Keratinocyte (primary cell): ENCODE results near the gene KAT7. TPM values are rescaled to one million over a fixed set of nuclear protein-coding genes. Genes with fewer than 3 reads are reported as not detected.

Source experiments
- DNase-seq: peaks from one replicate; pipeline ENCODE4 v3.0.0-alpha.2; 2011; ENCODE audit warnings: low read depth, missing footprints, low spot score
- FAIRE-seq: peaks from 2 replicates; lab custom pipeline; 2011; peaks lifted over from hg19 to GRCh38; lab: Jason Lieb, UNC
- H2AFZ ChIP-seq: 2 replicates; pipeline ENCODE4 v1.6.0; 2012; ENCODE audit warnings: low read length, control low read depth, inconsistent platforms; ENCODE audit not compliant: control insufficient read depth
- H3K27ac ChIP-seq: 2 replicates; pipeline ENCODE4 v1.5.1; 2011; ENCODE audit warnings: low read length; ENCODE audit not compliant: control insufficient read depth, insufficient read depth
- H3K27me3 ChIP-seq: 3 replicates; pipeline ENCODE4 v1.6.0; 2011; ENCODE audit warnings: low read length; ENCODE audit not compliant: control insufficient read depth, insufficient read depth; ENCODE audit errors: extremely low read depth
- H3K36me3 ChIP-seq, 2 experiments: 2 replicates in 1 of 2; 3 replicates in 1 of 2; pipeline ENCODE4 v1.5.1; 2011; ENCODE audit warnings: low read length in 2 of 2, mild to moderate bottlenecking in 1 of 2; ENCODE audit not compliant: control insufficient read depth in 2 of 2, insufficient read depth in 2 of 2; ENCODE audit errors: extremely low read depth in 1 of 2
- H3K4me1 ChIP-seq: 3 replicates; pipeline ENCODE4 v1.5.1; 2011; ENCODE audit warnings: low read length; ENCODE audit not compliant: control insufficient read depth, insufficient read depth; ENCODE audit errors: extremely low read depth
- H3K4me2 ChIP-seq: 3 replicates; pipeline ENCODE4 v1.6.0; 2011; ENCODE audit warnings: low read depth, low read length; ENCODE audit not compliant: control insufficient read depth, insufficient read depth; ENCODE audit errors: extremely low read depth
- H3K4me3 ChIP-seq, 3 experiments: fragments of 200-600 bp in 1 of 3; sonication (generic) in 1 of 3; 2 replicates in 2 of 3; 3 replicates in 1 of 3; pipeline ENCODE4 v1.5.1; 2011 to 2016; ENCODE audit warnings: low read length in 3 of 3, mild to moderate bottlenecking in 3 of 3, control low read depth in 2 of 3, inconsistent platforms in 1 of 3, low read depth in 1 of 3, mixed read lengths in 1 of 3, mixed run types in 1 of 3, moderate library complexity in 1 of 3; ENCODE audit not compliant: control insufficient read depth in 2 of 3, insufficient read depth in 2 of 3; ENCODE audit errors: extremely low read depth in 1 of 3
- H3K79me2 ChIP-seq: 2 replicates; pipeline ENCODE4 v1.6.0; 2012; ENCODE audit warnings: low read length; ENCODE audit not compliant: control insufficient read depth, insufficient read depth
- H3K9ac ChIP-seq: 3 replicates; pipeline ENCODE4 v1.6.0; 2011; ENCODE audit warnings: low read length; ENCODE audit not compliant: control insufficient read depth, insufficient read depth; ENCODE audit errors: extremely low read depth
- H3K9me1 ChIP-seq: 3 replicates; pipeline ENCODE4 v1.6.0; 2011; ENCODE audit warnings: low read length; ENCODE audit not compliant: control insufficient read depth, insufficient read depth; ENCODE audit errors: extremely low read depth
- H3K9me3 ChIP-seq: 2 replicates; pipeline ENCODE4 v1.5.1; 2012; ENCODE audit warnings: low read depth, low read length; ENCODE audit not compliant: control insufficient read depth
- H4K20me1 ChIP-seq: 3 replicates; pipeline ENCODE4 v1.6.0; 2011; ENCODE audit warnings: low read length; ENCODE audit not compliant: control insufficient read depth, insufficient read depth; ENCODE audit errors: extremely low read depth
- CTCF ChIP-seq, 3 experiments: IDR thresholded peaks in 1 of 3; conservative IDR thresholded peaks in 1 of 3; optimal IDR thresholded peaks in 1 of 3; 2 replicates in 2 of 3; 3 replicates in 1 of 3; pipeline versions ENCODE3 to v1.5.1; 2011; ENCODE audit warnings: low read length in 3 of 3, mild to moderate bottlenecking in 3 of 3, moderate library complexity in 2 of 3, control low read depth in 1 of 3, inconsistent platforms in 1 of 3; ENCODE audit not compliant: insufficient read depth in 2 of 3; ENCODE audit errors: extremely low read depth in 1 of 3
- EZH2 ChIP-seq: IDR thresholded peaks from one replicate; pipeline ENCODE4 v1.6.1; 2012; ENCODE audit warnings: inconsistent platforms, mild to moderate bottlenecking, low read length, moderate library complexity
- dilution Hi-C: fragments of 300-500 bp; cut with MboI; formaldehyde crosslinking; loops from one replicate; pipeline ENCODE4 v1.7.0; 2020; ENCODE audit warnings: low sequenced_read_pairs; ENCODE audit not compliant: extremely low pct_ligation_motif_present
- polyA plus RNA-seq, 5 experiments: library from polyadenylated mRNA; depleted of rRNA in 3 of 5; stranded (reverse) in 3 of 5; stranded (forward) in 1 of 5; unstranded in 1 of 5; fragments of >200 nt; gene quantifications; 1 replicate in 1 of 5; 2 replicates in 3 of 5; 3 replicates in 1 of 5; pipeline versions ENCODE4 v1.2.1 to v1.2.3, GENCODE V29; 2011 to 2012; ENCODE audit warnings: missing spikeins in 2 of 5, low read depth in 1 of 5, low replicate concordance in 1 of 5

KAT7 gene
- polyA plus RNA-seq, 1 donor (not counting 4 experiments of a cell fraction or from before 2014, with no cell fraction given) = 19.7 TPM

GRCh38 chr17:49848739-49849138 is 60.3 kb downstream of the KAT7 start:
- Histone ChIP-seq H3K79me2 (no peaks in the 10 kb centered on the region), H3K9me1 (no peaks in the 10 kb centered on the region), H3K9ac (no peak overlapping the region), H3K36me3 (peaks cover 0 to 2% of the 10 kb centered on the region in 2 experiments), H3K4me2 (no peak overlapping the region), H3K4me1 (peaks cover 4% of the 10 kb centered on the region), H2AFZ (no peak overlapping the region), H3K27me3 (peaks cover 32% of the 10 kb centered on the region), H3K9me3 (no peaks in the 10 kb centered on the region), H3K4me3 (no peak overlapping the region), H4K20me1 (no peaks in the 10 kb centered on the region), H3K27ac (no peak overlapping the region)
- DNase-seq (no peak), FAIRE-seq (no peak)
- TF ChIP-seq EZH2 = no peak
- no peak for TF ChIP-seq CTCF (optimal IDR thresholded peaks at IDR 0.05 in 1 of 3, IDR thresholded peaks at IDR 0.05 in 1 of 3, conservative IDR thresholded peaks at IDR 0.05 in 1 of 3; ENCODE audit: extremely low read depth in 1 of 3, insufficient read depth in 2 of 3, low read length in 3 of 3)
- dilution Hi-C loops = no loop called here

- dilution Hi-C loops = no loop called here
- H3K4me3 ChIP-seq = no peak overlapping the region
- DNase-seq = no peak
- no peak overlapping the region for H3K9ac ChIP-seq
- FAIRE-seq = no peak
- no peaks in the 10 kb centered on the region for H3K79me2 ChIP-seq
- no peak overlapping the region for H3K4me2 ChIP-seq
- peaks cover 4% of the 10 kb centered on the region for H3K4me1 ChIP-seq
- H3K9me1 ChIP-seq = no peaks in the 10 kb centered on the region
- no peak for TF ChIP-seq CTCF (optimal IDR thresholded peaks at IDR 0.05 in 1 of 3, IDR thresholded peaks at IDR 0.05 in 1 of 3, conservative IDR thresholded peaks at IDR 0.05 in 1 of 3; ENCODE audit: extremely low read depth in 1 of 3, insufficient read depth in 2 of 3, low read length in 3 of 3)
- TF ChIP-seq EZH2 = no peak
- no peaks in the 10 kb centered on the region for H4K20me1 ChIP-seq
- peaks cover 41% of the 10 kb centered on the region for H3K27me3 ChIP-seq
- no peak overlapping the region for H3K27ac ChIP-seq
- H2AFZ ChIP-seq = no peak overlapping the region
- H3K36me3 ChIP-seq = peaks cover 0 to 2% of the 10 kb centered on the region in 2 experiments
- H3K9me3 ChIP-seq = no peaks in the 10 kb centered on the region
Measured at GRCh38 chr17:49850218-49850610, 61.7 kb downstream of the KAT7 start.
